ENCODE results near the gene LPAR1. TPM values are rescaled to one million over a fixed set of nuclear protein-coding genes. Genes with fewer than 3 reads are reported as not detected.
"Not testable (repeated sequence)": the region's sequence is repeated elsewhere in the genome, so short reads cannot be mapped to it uniquely, and the experiment has no call there.

The LPAR1 gene
- total RNA-seq (2014; rRNA removed; shearing (Covaris generic)): 6.8 and 11.5 TPM in 2 replicates

DNA sequence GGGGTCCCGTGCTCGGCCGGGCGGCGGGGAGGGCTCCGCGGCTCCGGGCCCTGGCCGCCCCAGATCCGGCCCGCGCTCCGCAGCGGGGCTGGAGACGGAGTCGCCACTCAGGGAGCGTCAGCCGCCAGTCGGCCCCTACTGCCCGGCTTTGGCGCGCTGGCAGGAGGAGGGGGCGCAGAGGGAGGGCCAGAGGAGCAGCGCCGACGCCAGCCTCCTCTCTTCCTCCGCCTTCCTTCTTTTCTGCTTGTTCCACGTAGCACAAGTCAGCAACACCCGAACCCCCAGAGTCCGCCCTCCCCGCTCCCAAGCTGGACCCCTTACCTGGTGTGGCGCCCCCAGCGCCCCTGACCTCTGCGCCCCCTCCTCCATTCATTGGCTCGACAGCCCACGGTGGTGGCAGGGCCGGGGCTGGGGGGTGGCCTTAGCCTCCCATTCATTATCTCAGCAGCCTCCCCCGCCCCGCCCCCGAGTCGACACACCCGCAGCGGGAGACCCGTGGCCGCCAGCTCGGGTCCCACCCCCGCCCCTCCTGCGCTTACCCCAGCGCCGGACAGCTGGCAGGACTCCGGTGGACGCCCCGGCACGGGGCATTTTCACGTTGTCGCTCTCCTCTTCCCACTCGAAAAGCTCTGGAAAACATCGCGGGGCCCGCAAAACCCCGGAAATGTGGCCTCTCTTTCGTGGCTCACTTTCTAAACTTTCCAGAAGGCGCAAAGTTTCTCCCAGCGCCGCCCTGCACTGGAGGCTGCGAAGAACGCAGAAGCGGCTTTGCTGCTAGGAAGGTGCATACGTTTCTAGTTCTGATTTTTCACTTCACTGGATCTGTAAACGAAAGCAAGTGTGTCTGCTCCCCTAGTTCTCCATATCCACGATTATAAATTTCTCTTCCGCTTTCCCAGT is at the start of gene LPAR1:
Gene LPAR1, minus strand, starts transcription at position 140 of the 900 bp plus-strand sequence. CDS start 66,353 bp downstream, outside the sequence.
- DNase-seq (ENCODE audit: low spot score): no peak

DNA sequence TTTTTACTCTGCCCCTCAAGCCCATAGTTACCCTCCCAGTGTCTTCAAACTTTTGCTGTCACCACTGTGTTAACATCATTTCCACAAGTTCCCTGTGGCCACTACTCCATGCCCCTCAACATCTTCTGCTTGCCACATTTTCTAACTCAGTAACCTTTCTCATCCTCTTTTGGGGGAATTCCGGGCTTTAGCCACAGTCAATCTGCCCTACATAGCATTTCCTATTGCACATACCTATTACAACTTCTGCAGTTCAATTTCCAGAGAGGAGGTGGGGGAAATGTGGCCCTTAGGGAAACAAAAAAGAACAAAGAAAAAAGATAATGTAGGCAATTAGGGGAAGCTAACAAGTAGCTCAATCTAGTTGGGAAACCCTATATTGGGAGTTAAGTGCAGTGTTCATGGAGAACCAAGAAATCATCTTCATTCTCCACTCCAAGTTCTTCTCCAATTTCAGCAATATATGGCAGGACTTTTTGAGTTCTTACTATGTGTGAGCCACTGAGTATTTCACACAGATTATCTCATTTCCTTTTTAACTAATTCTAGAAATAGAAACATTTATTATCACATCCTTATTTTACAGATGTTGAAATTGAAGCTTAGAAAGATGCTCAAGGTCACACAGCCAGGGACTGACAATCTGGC is 40.2 kb upstream of the LPAR1 start:
- no peak for DNase-seq (ENCODE audit: low spot score)

DNA sequence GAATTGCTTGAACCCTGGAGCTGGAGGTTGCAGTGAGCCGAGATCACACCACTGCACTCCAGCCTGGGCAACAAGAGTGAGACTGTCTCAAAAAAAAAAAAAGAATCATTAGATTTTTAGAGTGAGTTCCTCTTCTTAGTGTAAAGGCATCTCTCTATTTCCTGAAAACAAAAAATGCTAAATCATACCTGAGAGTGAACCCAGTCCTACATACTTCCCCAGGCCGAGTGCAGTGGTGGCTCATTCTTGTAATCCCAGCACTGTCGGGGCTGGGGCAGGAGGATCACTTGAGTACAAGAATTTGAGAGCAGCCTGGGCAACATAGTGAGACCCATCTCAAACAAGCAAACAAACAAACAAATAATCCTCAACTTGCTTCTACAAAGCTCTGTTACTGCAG is 38.2 kb upstream of the LPAR1 start:
- DNase-seq (ENCODE audit: low spot score): no peak

DNA sequence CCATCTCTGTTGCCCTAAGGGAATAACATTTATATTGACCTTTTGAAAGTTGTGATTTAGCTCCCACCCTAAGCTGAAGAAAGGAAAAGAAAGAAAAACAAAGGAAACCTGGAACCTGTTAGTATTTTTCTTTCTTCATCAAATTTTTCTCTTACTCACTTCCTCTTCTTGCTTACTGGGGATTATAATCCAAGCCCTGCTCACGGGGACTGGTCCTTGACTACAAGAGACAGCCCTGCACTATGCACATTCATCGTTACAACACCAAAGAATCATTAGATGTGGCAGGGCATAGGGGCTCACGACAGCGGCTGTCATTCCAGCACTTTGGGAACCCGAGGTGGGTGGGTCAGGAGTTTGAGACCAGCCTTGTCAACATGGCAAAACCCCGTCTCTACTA is 37.8 kb upstream of the LPAR1 start:
- no peak for DNase-seq (ENCODE audit: low spot score)

GRCh38 chr9:111074395-111074794 is 36.1 kb upstream of the LPAR1 start:
- no peak for DNase-seq (ENCODE audit: low spot score)

DNA sequence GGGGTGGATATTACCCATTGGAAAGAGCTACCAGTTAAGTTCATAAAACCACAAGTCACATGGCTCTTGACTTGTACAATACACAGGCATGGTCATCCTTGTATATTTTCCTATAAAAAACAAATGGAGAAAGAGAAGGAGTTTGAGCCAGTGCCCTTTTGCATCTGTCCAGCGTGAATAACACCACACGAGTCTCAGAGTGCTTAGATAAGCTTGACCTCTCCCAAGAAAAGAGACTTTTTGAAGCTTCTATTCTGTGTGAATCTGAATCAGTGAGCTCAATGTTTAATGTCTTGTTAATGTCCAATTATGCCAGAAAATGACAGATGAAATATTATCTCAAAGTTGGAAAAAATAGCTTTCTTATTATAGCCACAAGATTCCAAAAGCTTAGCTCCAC is 30.9 kb upstream of the LPAR1 start:
- no peak for DNase-seq (ENCODE audit: low spot score)

- DNase-seq (ENCODE audit: low spot score): no peak
Observed at GRCh38 chr9:111068771-111069170, 30.5 kb upstream of the LPAR1 start.

GRCh38 chr9:111068383-111068730 is 30.1 kb upstream of the LPAR1 start:
- DNase-seq (ENCODE audit: low spot score): no peak

DNA sequence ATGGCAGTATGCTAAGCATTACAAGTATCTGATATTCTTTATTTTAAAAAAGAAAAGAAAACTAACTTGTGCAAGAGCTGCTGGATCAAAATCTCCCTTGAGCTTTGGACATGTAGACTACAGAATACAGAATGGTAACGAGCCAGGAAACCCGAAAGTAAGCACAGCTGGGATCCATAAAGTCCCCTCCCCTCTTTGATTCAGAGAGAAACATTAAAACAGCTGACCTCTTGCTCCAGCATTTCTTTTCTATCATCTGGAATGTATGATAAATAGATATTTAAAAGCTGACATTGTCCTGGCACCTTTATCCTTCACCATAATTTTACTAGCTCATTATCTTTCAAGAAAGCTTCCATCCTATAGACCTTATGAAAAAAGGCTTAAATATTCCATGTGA is 28.2 kb upstream of the LPAR1 start:
- no peak for DNase-seq (ENCODE audit: low spot score)

- no peak for DNase-seq (ENCODE audit: low spot score)
Observed at GRCh38 chr9:111065414-111065813, 27.1 kb upstream of the LPAR1 start.

GRCh38 chr9:111064160-111064837 is 26.0 kb upstream of the LPAR1 start:
- DNase-seq (ENCODE audit: low spot score): no peak

DNA sequence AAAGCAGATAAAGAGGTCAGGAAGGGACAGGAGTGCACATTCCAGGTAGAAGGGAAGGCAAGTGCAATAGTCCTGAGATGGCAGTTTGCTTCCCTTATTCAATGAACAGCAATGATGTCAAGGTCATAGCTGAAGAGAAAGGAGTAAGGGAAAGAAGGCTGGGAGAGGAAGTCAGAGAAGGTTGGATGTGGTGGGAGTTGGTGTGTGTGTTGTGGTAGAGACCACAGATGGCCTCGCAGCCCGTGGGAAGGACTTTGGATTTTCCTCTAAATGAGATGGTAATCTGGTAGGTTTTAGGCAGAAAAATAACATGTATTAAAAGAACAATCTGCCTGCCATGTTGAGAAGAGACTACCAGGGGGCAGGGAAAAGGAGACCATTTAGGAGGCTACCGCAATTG is 25.1 kb upstream of the LPAR1 start:
- DNase-seq (ENCODE audit: low spot score): no peak

DNA sequence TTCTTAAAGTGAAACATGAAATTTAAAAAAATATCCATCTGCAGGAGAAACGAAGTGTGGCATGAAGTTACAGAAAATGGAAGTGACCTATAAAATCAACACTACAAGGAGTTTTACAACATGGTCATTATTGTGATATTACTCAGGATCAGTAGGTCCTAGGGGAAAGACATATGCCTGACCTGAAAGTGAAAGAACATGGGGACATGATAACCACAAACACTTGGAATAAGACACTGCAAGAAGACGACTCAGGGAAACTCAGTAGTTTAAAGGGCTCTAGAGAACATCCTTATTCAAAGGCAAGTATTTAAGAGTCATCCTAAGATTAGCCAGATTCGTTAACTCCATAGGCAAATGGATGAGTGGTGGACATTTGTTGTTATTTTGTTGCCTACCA is 19.9 kb upstream of the LPAR1 start:
- DNase-seq (ENCODE audit: low spot score): no peak

GRCh38 chr9:111056538-111056937 is 18.3 kb upstream of the LPAR1 start:
- DNase-seq (ENCODE audit: low spot score): no peak

GRCh38 chr9:111052791-111053190 is 14.5 kb upstream of the LPAR1 start:
- no peak for DNase-seq (ENCODE audit: low spot score)

DNA sequence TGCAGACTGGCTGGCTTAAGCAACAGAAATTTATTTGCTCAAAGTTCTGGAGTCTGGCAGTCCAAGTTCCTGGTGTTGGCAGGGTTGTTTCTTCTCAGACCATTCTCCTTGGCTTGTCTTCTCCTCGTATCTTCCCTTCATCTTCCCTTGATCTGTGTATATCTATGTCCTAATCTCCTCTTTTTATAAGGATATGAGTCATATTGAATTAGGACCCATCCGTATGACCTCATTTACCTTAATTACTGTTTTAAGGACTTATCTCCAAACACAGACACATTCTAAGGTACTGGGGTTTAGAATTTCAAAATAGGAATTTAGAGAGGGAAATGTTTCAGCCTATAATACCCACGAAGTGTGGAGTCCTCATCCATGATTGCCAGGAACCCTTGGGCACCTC is 13.1 kb upstream of the LPAR1 start:
- no peak for DNase-seq (ENCODE audit: low spot score)

DNA sequence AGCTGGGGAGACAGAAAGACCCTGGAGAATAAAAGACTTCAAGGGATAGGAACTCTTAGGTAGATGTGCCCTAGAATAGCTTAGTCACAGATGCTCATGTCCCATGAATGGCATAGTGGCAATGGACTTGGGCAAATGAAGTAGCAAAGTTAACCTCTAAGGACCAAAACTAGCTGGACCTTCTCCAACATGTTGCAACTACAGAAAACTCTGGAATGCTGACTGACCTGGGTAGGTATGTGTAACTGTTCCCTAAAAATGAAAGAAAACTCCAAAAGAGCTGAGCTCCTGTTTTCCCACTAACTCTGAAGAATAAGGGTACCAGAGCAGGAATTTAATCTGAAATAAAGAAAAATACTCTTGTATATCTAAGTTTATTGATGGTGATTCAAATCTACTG is 12.5 kb upstream of the LPAR1 start:
- no peak for DNase-seq (ENCODE audit: low spot score)

- DNase-seq (ENCODE audit: low spot score): not testable (repeated sequence)
Observed at GRCh38 chr9:111047287-111047686, 9.0 kb upstream of the LPAR1 start.

GRCh38 chr9:111041902-111042301 is 3.6 kb upstream of the LPAR1 start:
- DNase-seq (ENCODE audit: low spot score): no peak

DNA sequence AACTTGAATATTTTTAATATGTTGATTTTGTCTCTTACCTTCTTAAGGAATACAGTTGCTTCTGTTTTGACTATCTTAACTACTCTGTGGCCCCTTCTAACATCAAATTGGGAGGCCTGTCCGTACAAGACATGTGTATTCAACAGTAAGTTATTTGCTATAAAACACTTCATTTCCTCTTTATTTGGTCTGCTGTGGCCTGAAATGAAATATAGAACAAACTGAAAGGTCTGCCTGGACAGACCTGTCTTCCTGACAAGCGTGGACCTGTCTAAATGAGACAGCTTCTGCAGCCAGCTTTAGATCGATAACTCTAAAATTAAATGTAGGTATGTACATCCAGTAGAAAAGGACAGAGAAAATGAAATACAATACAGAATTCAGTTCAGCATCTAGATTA is 2.2 kb upstream of the LPAR1 start:
- DNase-seq (ENCODE audit: low spot score): no peak

- DNase-seq (ENCODE audit: low spot score): no peak
Observed at GRCh38 chr9:111039231-111039906, 1.1 kb upstream of the LPAR1 start.

DNA sequence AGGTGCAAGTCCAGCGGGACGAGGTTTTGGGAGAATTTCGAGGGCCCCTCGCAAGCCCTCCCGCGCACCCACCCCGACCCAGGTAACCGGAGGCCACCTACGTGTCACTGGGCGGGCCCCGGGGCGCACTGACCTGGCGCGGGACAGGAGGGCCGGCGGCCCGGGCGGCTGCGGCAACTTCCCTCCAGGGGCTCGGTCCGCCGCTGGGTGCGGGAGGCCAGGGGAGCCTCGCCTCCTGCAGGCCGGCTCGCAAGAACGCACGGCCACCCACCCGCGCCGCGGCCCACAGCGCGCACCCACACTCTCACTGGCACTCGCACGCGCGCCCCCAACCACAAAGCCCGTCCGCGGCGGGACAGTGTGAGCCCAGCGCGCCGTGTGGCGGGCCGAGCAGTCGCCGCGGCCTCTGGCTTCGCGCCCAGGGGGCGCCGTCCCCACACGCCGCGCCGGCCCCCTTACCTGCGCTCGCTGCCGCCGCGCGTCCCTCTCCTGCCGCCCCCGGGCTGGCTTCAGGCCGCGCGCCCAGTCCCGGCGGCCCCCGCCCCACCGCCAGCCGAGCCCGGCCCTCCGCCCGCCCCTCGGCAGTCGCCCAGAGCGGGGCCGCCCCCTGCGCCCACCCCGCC is 451 bp downstream of the LPAR1 start:
- no peak for DNase-seq (ENCODE audit: low spot score)
